K562 (cell line): ENCODE results near the gene PPP4R3A. TPM values are rescaled to one million over a fixed set of nuclear protein-coding genes. Genes with fewer than 3 reads are reported as not detected.

ENCODE experiments used
- MTA3 ChIP-seq: fragments of 450-650 bp; formaldehyde crosslinking; IDR thresholded peaks from 2 replicates; pipeline ENCODE4 v1.6.1; 2017; ENCODE audit warnings: mild to moderate bottlenecking, borderline replicate concordance
- ZNF639 ChIP-seq, 2 experiments: fragments of 200-800 bp in 1 of 2; sonication (Bioruptor generic) in 1 of 2; sonication (generic) in 1 of 2; formaldehyde crosslinking in 1 of 2; IDR thresholded peaks in 1 of 2; conservative IDR thresholded peaks in 1 of 2; 2 replicates each; pipeline versions ENCODE4 v1.5.0 to v1.6.1; 2016 to 2020; ENCODE audit warnings: missing compliant biosample characterization in 1 of 2, missing genetic modification characterization in 1 of 2, missing genetic modification reagents in 1 of 2
- polyA plus RNA-seq, 8 experiments: library from polyadenylated mRNA; depleted of rRNA in 4 of 8; stranded (reverse) in 5 of 8; unstranded in 3 of 8; fragments of >200 nt; fragmentation: Nextera tagmentation in 2 of 8; fragmentation: Illumina TruSeq in 1 of 8; extraction: Ambion mirVana in 2 of 8; extraction: Trizol in 1 of 8; gene quantifications; 2 replicates each; pipeline versions ENCODE4 v1.2.1 to v1.2.3, GENCODE V29; 2011 to 2014; ENCODE audit warnings: inconsistent platforms in 1 of 8, missing spikeins in 1 of 8
- total RNA-seq, 7 experiments: library from RNA; depleted of rRNA in 6 of 7; stranded (reverse); fragments of >200 nt in 6 of 7; fragmentation: Illumina TruSeq in 2 of 7; extraction: Trizol in 2 of 7; gene quantifications; 2 replicates each; pipeline versions ENCODE4 v1.2.1 to v1.2.3, GENCODE V29; 2011 to 2021; ENCODE audit warnings: low replicate concordance in 1 of 7
- TF ChIP-seq, protein P1 (sequence below), 2 experiments: fragments of 450-650 bp; formaldehyde crosslinking in 1 of 2; IDR thresholded peaks; 2 replicates each; pipeline versions ENCODE4 v1.4.0 to v1.6.1; 2014 to 2020; ENCODE audit warnings: mild to moderate bottlenecking in 2 of 2, borderline replicate concordance in 1 of 2, low read depth in 1 of 2

Gene PPP4R3A
- total and polyA plus RNA-seq, 9 of the 15 experiments (the other 6 are each of a cell fraction or from before 2014, with no cell fraction given) = 9.5 to 54.9 (median 44.9) TPM

GRCh38 chr14:91484186-91484585, 25.9 kb downstream of the PPP4R3A start (continued):
- TF ChIP-seq, protein P1, sequence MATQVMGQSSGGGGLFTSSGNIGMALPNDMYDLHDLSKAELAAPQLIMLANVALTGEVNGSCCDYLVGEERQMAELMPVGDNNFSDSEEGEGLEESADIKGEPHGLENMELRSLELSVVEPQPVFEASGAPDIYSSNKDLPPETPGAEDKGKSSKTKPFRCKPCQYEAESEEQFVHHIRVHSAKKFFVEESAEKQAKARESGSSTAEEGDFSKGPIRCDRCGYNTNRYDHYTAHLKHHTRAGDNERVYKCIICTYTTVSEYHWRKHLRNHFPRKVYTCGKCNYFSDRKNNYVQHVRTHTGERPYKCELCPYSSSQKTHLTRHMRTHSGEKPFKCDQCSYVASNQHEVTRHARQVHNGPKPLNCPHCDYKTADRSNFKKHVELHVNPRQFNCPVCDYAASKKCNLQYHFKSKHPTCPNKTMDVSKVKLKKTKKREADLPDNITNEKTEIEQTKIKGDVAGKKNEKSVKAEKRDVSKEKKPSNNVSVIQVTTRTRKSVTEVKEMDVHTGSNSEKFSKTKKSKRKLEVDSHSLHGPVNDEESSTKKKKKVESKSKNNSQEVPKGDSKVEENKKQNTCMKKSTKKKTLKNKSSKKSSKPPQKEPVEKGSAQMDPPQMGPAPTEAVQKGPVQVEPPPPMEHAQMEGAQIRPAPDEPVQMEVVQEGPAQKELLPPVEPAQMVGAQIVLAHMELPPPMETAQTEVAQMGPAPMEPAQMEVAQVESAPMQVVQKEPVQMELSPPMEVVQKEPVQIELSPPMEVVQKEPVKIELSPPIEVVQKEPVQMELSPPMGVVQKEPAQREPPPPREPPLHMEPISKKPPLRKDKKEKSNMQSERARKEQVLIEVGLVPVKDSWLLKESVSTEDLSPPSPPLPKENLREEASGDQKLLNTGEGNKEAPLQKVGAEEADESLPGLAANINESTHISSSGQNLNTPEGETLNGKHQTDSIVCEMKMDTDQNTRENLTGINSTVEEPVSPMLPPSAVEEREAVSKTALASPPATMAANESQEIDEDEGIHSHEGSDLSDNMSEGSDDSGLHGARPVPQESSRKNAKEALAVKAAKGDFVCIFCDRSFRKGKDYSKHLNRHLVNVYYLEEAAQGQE (IDR thresholded peaks at IDR 0.05; ENCODE audit: borderline replicate concordance) = 0 out of 2 replicates have a peak, but pooled peaks have one; percentile 12
- TF ChIP-seq, protein P1 (CRISPR knock-in tag; IDR thresholded peaks at IDR 0.05; ENCODE audit: low read depth) = no peak
- TF ChIP-seq MTA3 (no peak), ZNF639 (CRISPR knock-in tag; conservative IDR thresholded peaks at IDR 0.05 in 1 of 2, IDR thresholded peaks at IDR 0.05 in 1 of 2) (no peak)
